Endothelial cell (in vitro differentiated cells): ENCODE data around the gene TIMP2. TPM values are rescaled to one million over a fixed set of nuclear protein-coding genes. Genes with fewer than 3 reads are reported as not detected.

ENCODE experiments used
- DNase-seq: peaks from one replicate; pipeline ENCODE4 v3.0.0; 2021; ENCODE audit warnings: low spot score
- H3K27ac Mint-ChIP-seq: one replicate; pipeline ENCODE4 v1.8.0; 2021; ENCODE audit warnings: mixed read lengths, inconsistent platforms; ENCODE audit not compliant: unreplicated experiment
- H3K27me3 Mint-ChIP-seq: one replicate; pipeline ENCODE4 v1.8.0; 2021; ENCODE audit warnings: mild to moderate bottlenecking, moderate library complexity, mixed read lengths, inconsistent platforms; ENCODE audit not compliant: unreplicated experiment
- H3K36me3 Mint-ChIP-seq: one replicate; pipeline ENCODE4 v1.8.0; 2021; ENCODE audit warnings: mild to moderate bottlenecking, low read depth, mixed read lengths, inconsistent platforms; ENCODE audit not compliant: unreplicated experiment
- H3K4me1 Mint-ChIP-seq: one replicate; pipeline ENCODE4 v1.8.0; 2021; ENCODE audit warnings: mild to moderate bottlenecking, mixed read lengths, inconsistent platforms; ENCODE audit not compliant: unreplicated experiment
- H3K4me3 Mint-ChIP-seq: one replicate; pipeline ENCODE4 v1.8.0; 2021; ENCODE audit warnings: mild to moderate bottlenecking, mixed read lengths, inconsistent platforms; ENCODE audit not compliant: unreplicated experiment
- H3K9me3 Mint-ChIP-seq: one replicate; pipeline ENCODE4 v1.8.0; 2021; ENCODE audit warnings: mixed read lengths, inconsistent platforms; ENCODE audit not compliant: unreplicated experiment
- total RNA-seq: library from RNA; stranded (reverse); fragmentation: NEBNext Ultra II Directional; extraction: Animal tissue kit (Norgen Biotek cat#: 25700); gene quantifications from one replicate; pipeline ENCODE4 v1.2.1, GENCODE V29; 2021; ENCODE audit not compliant: unreplicated experiment
- TF ChIP-seq, protein P1 (sequence below): fragments of 200-600 bp; sonication (generic); IDR thresholded peaks from one replicate; pipeline ENCODE4 v1.5.0; 2021; ENCODE audit warnings: antibody characterized with exemption; ENCODE audit not compliant: unreplicated experiment

Gene TIMP2
- total RNA-seq, 1 donor from 2014 or later, result 41.5 TPM

DNA sequence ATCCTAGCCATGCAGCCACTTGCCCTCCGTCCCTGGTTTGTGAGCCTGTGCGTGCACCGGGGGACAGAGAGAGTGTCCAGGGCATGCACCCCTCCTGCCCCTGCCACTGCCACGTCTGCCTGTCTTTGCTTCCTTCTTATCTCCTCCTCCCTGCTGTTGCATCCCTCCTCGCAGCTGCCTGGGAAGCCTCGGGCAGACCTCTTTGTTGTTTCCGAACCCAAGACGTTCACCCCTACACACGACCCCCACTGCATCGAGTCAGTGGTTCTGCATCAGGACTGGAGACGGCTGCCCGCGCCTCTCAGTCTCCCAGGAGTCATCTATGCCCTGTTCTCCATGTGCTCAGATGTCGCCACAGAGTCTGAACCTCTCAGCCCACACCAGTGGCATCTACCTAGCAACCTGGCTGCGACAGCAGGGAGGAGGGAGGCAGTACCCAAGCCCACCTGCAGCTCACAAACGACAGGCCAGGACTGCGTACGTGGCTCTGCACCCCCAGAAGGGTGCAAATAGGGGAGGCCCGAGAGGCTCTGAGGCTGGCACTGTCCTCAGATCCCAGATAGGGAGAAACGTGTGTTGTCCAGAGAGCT, 5.2 kb downstream of the TIMP2 start:
- Mint-ChIP-seq H3K27ac (no peak overlapping the region), H3K4me3 (no peak overlapping the region), H3K4me1 (peaks cover 23% of the 10 kb centered on the region), H3K36me3 (no peaks in the 10 kb centered on the region), H3K9me3 (no peaks in the 10 kb centered on the region), H3K27me3 (peaks cover 10% of the 10 kb centered on the region)
- TF ChIP-seq, protein P1, sequence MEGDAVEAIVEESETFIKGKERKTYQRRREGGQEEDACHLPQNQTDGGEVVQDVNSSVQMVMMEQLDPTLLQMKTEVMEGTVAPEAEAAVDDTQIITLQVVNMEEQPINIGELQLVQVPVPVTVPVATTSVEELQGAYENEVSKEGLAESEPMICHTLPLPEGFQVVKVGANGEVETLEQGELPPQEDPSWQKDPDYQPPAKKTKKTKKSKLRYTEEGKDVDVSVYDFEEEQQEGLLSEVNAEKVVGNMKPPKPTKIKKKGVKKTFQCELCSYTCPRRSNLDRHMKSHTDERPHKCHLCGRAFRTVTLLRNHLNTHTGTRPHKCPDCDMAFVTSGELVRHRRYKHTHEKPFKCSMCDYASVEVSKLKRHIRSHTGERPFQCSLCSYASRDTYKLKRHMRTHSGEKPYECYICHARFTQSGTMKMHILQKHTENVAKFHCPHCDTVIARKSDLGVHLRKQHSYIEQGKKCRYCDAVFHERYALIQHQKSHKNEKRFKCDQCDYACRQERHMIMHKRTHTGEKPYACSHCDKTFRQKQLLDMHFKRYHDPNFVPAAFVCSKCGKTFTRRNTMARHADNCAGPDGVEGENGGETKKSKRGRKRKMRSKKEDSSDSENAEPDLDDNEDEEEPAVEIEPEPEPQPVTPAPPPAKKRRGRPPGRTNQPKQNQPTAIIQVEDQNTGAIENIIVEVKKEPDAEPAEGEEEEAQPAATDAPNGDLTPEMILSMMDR, result no peak
- no peak for DNase-seq

DNA sequence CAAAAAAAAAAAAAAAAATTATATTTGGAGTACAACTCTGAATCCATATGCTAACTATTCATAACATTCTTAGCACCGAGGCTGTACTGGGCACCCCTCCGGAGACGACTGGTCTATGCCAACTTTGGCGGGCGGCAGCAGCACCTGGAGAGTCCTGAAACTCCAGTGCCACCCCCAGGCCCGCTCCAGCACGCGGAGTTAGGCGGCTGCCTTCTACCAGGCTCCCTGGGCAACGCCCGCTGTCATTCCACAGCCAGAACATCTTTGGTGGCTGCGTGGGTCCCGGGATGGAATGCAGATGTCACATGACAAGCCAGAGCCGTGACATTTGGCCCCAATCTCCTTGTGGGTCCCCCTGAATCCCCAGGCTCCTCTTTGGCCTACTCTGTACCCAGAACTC, 6.2 kb downstream of the TIMP2 start:
- peaks cover 23% of the 10 kb centered on the region for H3K4me1 Mint-ChIP-seq
- H3K4me3 Mint-ChIP-seq, result no peak overlapping the region
- H3K27ac Mint-ChIP-seq, result no peak overlapping the region

GRCh38 chr17:78917451-78918275, 7.5 kb downstream of the TIMP2 start:
- H3K27ac Mint-ChIP-seq, result no peak overlapping the region
- no peak for DNase-seq
- no peaks in the 10 kb centered on the region for H3K9me3 Mint-ChIP-seq
- H3K27me3 Mint-ChIP-seq, result peaks cover 10% of the 10 kb centered on the region
- no peaks in the 10 kb centered on the region for H3K36me3 Mint-ChIP-seq
- no peak overlapping the region for H3K4me3 Mint-ChIP-seq
- TF ChIP-seq, protein P1, result no peak
- peaks cover 19% of the 10 kb centered on the region for H3K4me1 Mint-ChIP-seq

More for the DNA sequence above, 6.2 kb downstream of the TIMP2 start:
- Mint-ChIP-seq H3K27me3 (peaks cover 10% of the 10 kb centered on the region), H3K9me3 (no peaks in the 10 kb centered on the region), H3K36me3 (no peaks in the 10 kb centered on the region)
- no peak for DNase-seq
- TF ChIP-seq, protein P1, result no peak

GRCh38 chr17:78915872-78916632, 9.1 kb downstream of the TIMP2 start:
- Mint-ChIP-seq H3K9me3 (no peaks in the 10 kb centered on the region), H3K36me3 (no peaks in the 10 kb centered on the region), H3K4me3 (peak overlapping the region; percentile 77), H3K27ac (peak overlapping the region; percentile 95), H3K4me1 (peaks cover 18% of the 10 kb centered on the region), H3K27me3 (peaks cover 6% of the 10 kb centered on the region)
- TF ChIP-seq, protein P1, result no peak
- DNase-seq, result peak; percentile 30
